Measurements from ENCODE around the gene ADCY1. TPM values are rescaled to one million over a fixed set of nuclear protein-coding genes. Genes with fewer than 3 reads are reported as not detected.
A peak's percentile ranks its signal among the peaks of the same experiment; 100 is the strongest.
"Not testable (repeated sequence)": the region's sequence is repeated elsewhere in the genome, so short reads cannot be mapped to it uniquely, and the experiment has no call there.

Gene ADCY1
- total RNA-seq, 1 experiment from 2014 or later, result not detected

GRCh38 chr7:45718464-45719330 is 144.5 kb downstream of the ADCY1 start:
- peaks cover 51% of the 10 kb centered on the region for H3K27me3 ChIP-seq (ENCODE audit: insufficient read depth, low read depth)
- no peak overlapping the region for H3K4me3 ChIP-seq
- H3K36me3 ChIP-seq (ENCODE audit: low read depth), result peaks cover 1% of the 10 kb centered on the region; the same call in 1 of the 2 replicates
- no peak overlapping the region for H3K4me2 ChIP-seq
- ChIA-PET POLR2A (ENCODE audit: unreplicated experiment) (no interaction called here), CTCF (interaction anchor here (0.9 kb wide), 1 partner anchor 55 kb away, joined by 3 read pairs; no protein-coding TSS in a partner anchor)
- no peak overlapping the region for H2AFZ ChIP-seq
- intact Hi-C loops (cut with micrococcal nuclease; ENCODE audit: unreplicated experiment), result no loop called here
- no peaks in the 10 kb centered on the region for H3K9me2 ChIP-seq (ENCODE audit: insufficient read depth)
- H3K9me3 ChIP-seq (ENCODE audit: insufficient read depth, low read depth), result no peaks in the 10 kb centered on the region
- H3K27ac ChIP-seq, result no peak overlapping the region
- DNase-seq, result no peak
- H3K4me1 ChIP-seq (replicated peaks; ENCODE audit: insufficient read depth), result no peaks in the 10 kb centered on the region
- no TSS peak for BruUV-seq (replicated peaks)
- H4K20me1 ChIP-seq (ENCODE audit: insufficient read depth), result no peaks in the 10 kb centered on the region
- H3K79me2 ChIP-seq (ENCODE audit: low read depth), result no peaks in the 10 kb centered on the region
- TF ChIP-seq, protein P1, sequence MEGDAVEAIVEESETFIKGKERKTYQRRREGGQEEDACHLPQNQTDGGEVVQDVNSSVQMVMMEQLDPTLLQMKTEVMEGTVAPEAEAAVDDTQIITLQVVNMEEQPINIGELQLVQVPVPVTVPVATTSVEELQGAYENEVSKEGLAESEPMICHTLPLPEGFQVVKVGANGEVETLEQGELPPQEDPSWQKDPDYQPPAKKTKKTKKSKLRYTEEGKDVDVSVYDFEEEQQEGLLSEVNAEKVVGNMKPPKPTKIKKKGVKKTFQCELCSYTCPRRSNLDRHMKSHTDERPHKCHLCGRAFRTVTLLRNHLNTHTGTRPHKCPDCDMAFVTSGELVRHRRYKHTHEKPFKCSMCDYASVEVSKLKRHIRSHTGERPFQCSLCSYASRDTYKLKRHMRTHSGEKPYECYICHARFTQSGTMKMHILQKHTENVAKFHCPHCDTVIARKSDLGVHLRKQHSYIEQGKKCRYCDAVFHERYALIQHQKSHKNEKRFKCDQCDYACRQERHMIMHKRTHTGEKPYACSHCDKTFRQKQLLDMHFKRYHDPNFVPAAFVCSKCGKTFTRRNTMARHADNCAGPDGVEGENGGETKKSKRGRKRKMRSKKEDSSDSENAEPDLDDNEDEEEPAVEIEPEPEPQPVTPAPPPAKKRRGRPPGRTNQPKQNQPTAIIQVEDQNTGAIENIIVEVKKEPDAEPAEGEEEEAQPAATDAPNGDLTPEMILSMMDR (conservative IDR thresholded peaks at IDR 0.05), result no peak
- no peak for TF ChIP-seq EZH2 (IDR thresholded peaks at IDR 0.05; ENCODE audit: low read depth)
- no peaks in the 10 kb centered on the region for H3F3A ChIP-seq (ENCODE audit: insufficient read depth, low read depth)

DNA sequence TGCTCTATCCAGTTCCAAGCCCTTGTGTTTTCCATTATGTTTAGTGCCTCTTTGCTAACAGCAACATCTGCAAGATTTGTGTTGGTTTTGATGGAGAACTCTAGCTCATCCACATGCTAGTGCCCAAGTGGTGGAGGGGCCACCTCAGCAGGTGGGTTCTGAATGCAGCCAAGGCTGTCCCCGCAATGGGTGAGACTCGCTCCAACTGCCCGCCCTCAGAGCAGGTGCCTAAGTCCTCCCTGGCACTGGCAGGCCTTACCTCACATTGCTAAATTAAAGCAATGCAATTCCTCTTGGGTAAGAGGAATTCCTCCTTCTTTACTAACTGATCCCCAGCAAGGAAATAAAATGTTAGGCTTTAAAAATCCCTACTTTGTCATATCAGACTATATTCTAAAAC is 146.8 kb downstream of the ADCY1 start:
- no peaks in the 10 kb centered on the region for H3K9me2 ChIP-seq (ENCODE audit: insufficient read depth)
- peaks cover 6% of the 10 kb centered on the region; the same call in 1 of the 2 replicates for H3K36me3 ChIP-seq (ENCODE audit: low read depth)
- no peak overlapping the region for H3K27ac ChIP-seq
- no peaks in the 10 kb centered on the region for H3K79me2 ChIP-seq (ENCODE audit: low read depth)
- no peaks in the 10 kb centered on the region for H3K4me1 ChIP-seq (replicated peaks; ENCODE audit: insufficient read depth)
- no peak for DNase-seq
- H2AFZ ChIP-seq, result no peak overlapping the region
- CTCF ChIA-PET, result no interaction called here
- H3K4me2 ChIP-seq, result no peak overlapping the region
- intact Hi-C loops (cut with micrococcal nuclease; ENCODE audit: unreplicated experiment), result no loop called here
- POLR2A ChIA-PET (ENCODE audit: unreplicated experiment), result no interaction called here
- TF ChIP-seq EZH2 (IDR thresholded peaks at IDR 0.05; ENCODE audit: low read depth), result no peak
- TF ChIP-seq, protein P1 (conservative IDR thresholded peaks at IDR 0.05), result no peak
- peaks cover 28% of the 10 kb centered on the region for H3K27me3 ChIP-seq (ENCODE audit: insufficient read depth, low read depth)
- no peaks in the 10 kb centered on the region for H3F3A ChIP-seq (ENCODE audit: insufficient read depth, low read depth)
- TSS peak; percentile 35 for BruUV-seq (replicated peaks)
- no peaks in the 10 kb centered on the region for H4K20me1 ChIP-seq (ENCODE audit: insufficient read depth)
- no peak overlapping the region for H3K4me3 ChIP-seq
- no peaks in the 10 kb centered on the region for H3K9me3 ChIP-seq (ENCODE audit: insufficient read depth, low read depth)

- H2AFZ ChIP-seq, result no peak overlapping the region
- no peaks in the 10 kb centered on the region for H3K79me2 ChIP-seq (ENCODE audit: low read depth)
- intact Hi-C loops (cut with micrococcal nuclease; ENCODE audit: unreplicated experiment), result no loop called here
- H3K9me2 ChIP-seq (ENCODE audit: insufficient read depth), result no peaks in the 10 kb centered on the region
- H3F3A ChIP-seq (ENCODE audit: insufficient read depth, low read depth), result no peaks in the 10 kb centered on the region
- DNase-seq, result no peak
- BruUV-seq (replicated peaks), result no TSS peak
- H4K20me1 ChIP-seq (ENCODE audit: insufficient read depth), result no peaks in the 10 kb centered on the region
- H3K4me3 ChIP-seq, result no peak overlapping the region
- peaks cover 19% of the 10 kb centered on the region; the same call in 1 of the 2 replicates for H3K27me3 ChIP-seq (ENCODE audit: insufficient read depth, low read depth)
- TF ChIP-seq EZH2 (IDR thresholded peaks at IDR 0.05; ENCODE audit: low read depth), result no peak
- TF ChIP-seq, protein P1 (conservative IDR thresholded peaks at IDR 0.05), result no peak; the same call in 1 of the 2 replicates
- H3K27ac ChIP-seq, result no peak overlapping the region
- H3K4me1 ChIP-seq (replicated peaks; ENCODE audit: insufficient read depth), result no peaks in the 10 kb centered on the region
- CTCF ChIA-PET, result no interaction called here
- H3K9me3 ChIP-seq (ENCODE audit: insufficient read depth, low read depth), result no peaks in the 10 kb centered on the region
- POLR2A ChIA-PET (ENCODE audit: unreplicated experiment), result interaction anchor here (0.5 kb wide), 1 partner anchor 1942 kb away, joined by 3 read pairs; no protein-coding TSS in a partner anchor
- peaks cover 14% of the 10 kb centered on the region; the same call in 1 of the 2 replicates for H3K36me3 ChIP-seq (ENCODE audit: low read depth)
- H3K4me2 ChIP-seq, result no peak overlapping the region
These were observed 147.8 kb downstream of the ADCY1 start for GRCh38 chr7:45721686-45722598.

GRCh38 chr7:45725231-45725630 is 151.1 kb downstream of the ADCY1 start:
- POLR2A ChIA-PET (ENCODE audit: unreplicated experiment); H3K4me2 ChIP-seq; H3K4me3 ChIP-seq; H3K27me3 ChIP-seq (ENCODE audit: insufficient read depth, low read depth); H2AFZ ChIP-seq; H4K20me1 ChIP-seq (ENCODE audit: insufficient read depth); H3K79me2 ChIP-seq (ENCODE audit: low read depth); H3K9me2 ChIP-seq (ENCODE audit: insufficient read depth); H3K9me3 ChIP-seq (ENCODE audit: insufficient read depth, low read depth); CTCF ChIA-PET; H3F3A ChIP-seq (ENCODE audit: insufficient read depth, low read depth); H3K27ac ChIP-seq; intact Hi-C loops (cut with micrococcal nuclease; ENCODE audit: unreplicated experiment); BruUV-seq (replicated peaks); DNase-seq; H3K4me1 ChIP-seq (replicated peaks; ENCODE audit: insufficient read depth): not testable (repeated sequence)
- peaks cover 32% of the 10 kb centered on the region; the same call in 1 of the 2 replicates for H3K36me3 ChIP-seq (ENCODE audit: low read depth)
